NCI-H1930 (cell line): Measurements from ENCODE around the gene SH3RF3.
"Not testable (repeated sequence)": the region's sequence is repeated elsewhere in the genome, so short reads cannot be mapped to it uniquely, and the experiment has no call there.

Source experiments
- DNase-seq, 2 experiments: peaks; one replicate each; lab custom pipeline; 2025; lab: John Stamatoyannopoulos, UW

The SH3RF3 gene

GRCh38 chr2:109220860-109221259 lies 91.9 kb downstream of the SH3RF3 start:
- no peak for DNase-seq

- DNase-seq = not testable (repeated sequence)
These were observed 92.3 kb downstream of the SH3RF3 start for GRCh38 chr2:109221316-109221715.

- no peak for DNase-seq
These were observed 93.4 kb downstream of the SH3RF3 start for GRCh38 chr2:109222422-109222821.

- no peak for DNase-seq
These were observed 93.9 kb downstream of the SH3RF3 start for GRCh38 chr2:109222825-109223471.

GRCh38 chr2:109223490-109223889 lies 94.5 kb downstream of the SH3RF3 start:
- no peak for DNase-seq

- not testable (repeated sequence) for DNase-seq
These were observed 95.3 kb downstream of the SH3RF3 start for GRCh38 chr2:109224341-109224740.

- DNase-seq = no peak
These were observed 96.3 kb downstream of the SH3RF3 start for GRCh38 chr2:109225170-109225782.

- no peak for DNase-seq
These were observed 97.1 kb downstream of the SH3RF3 start for GRCh38 chr2:109226128-109226527.

GRCh38 chr2:109226622-109227021 lies 97.6 kb downstream of the SH3RF3 start:
- DNase-seq = no peak

GRCh38 chr2:109229094-109229675 lies 100.2 kb downstream of the SH3RF3 start:
- no peak for DNase-seq

- no peak for DNase-seq
These were observed 102.0 kb downstream of the SH3RF3 start for GRCh38 chr2:109230941-109231420.

- DNase-seq = no peak
These were observed 102.4 kb downstream of the SH3RF3 start for GRCh38 chr2:109231428-109231827.

- no peak for DNase-seq
These were observed 103.1 kb downstream of the SH3RF3 start for GRCh38 chr2:109231996-109232705.

- DNase-seq = no peak
These were observed 103.9 kb downstream of the SH3RF3 start for GRCh38 chr2:109232909-109233308.

- no peak for DNase-seq
These were observed 104.6 kb downstream of the SH3RF3 start for GRCh38 chr2:109233643-109234042.

- no peak for DNase-seq
These were observed 105.3 kb downstream of the SH3RF3 start for GRCh38 chr2:109234355-109234754.

GRCh38 chr2:109236147-109236546 lies 107.1 kb downstream of the SH3RF3 start:
- DNase-seq = no peak

- DNase-seq = no peak
These were observed 108.8 kb downstream of the SH3RF3 start for GRCh38 chr2:109237792-109238191.

GRCh38 chr2:109238580-109238979 lies 109.6 kb downstream of the SH3RF3 start:
- no peak for DNase-seq

GRCh38 chr2:109239720-109240119 lies 110.7 kb downstream of the SH3RF3 start:
- DNase-seq = no peak

- no peak for DNase-seq
These were observed 113.2 kb downstream of the SH3RF3 start for GRCh38 chr2:109242210-109242653.

GRCh38 chr2:109242654-109243331 lies 113.8 kb downstream of the SH3RF3 start:
- no peak for DNase-seq
